HCT116 (cell line): ENCODE data around the gene GALNT18. TPM values are rescaled to one million over a fixed set of nuclear protein-coding genes. Genes with fewer than 3 reads are reported as not detected.

ENCODE experiments used
- ATAC-seq: fragments of 200-7000 bp; cut with Tn5 transposase; 2 replicates; pipeline ENCODE4 v1.9.1; 2020; ENCODE audit warnings: mild to moderate bottlenecking, moderate library complexity
- BruUV-seq: library from RNA; stranded (reverse); fragments of 400-500 nt; replicated peaks from 2 replicates; lab custom pipeline; 2021; lab: Mats Ljungman, UMichigan
- CTCF ChIA-PET: fragments of 300-600 bp; sonication (Branson Sonifier 250); formaldehyde crosslinking; loops from one replicate; lab custom pipeline; 2021; ENCODE audit warnings: antibody characterized with exemption; lab: Charles Lee
- POLR2A ChIA-PET: fragments of 300-600, 350-600 bp; sonication (Branson Sonifier 250); formaldehyde crosslinking; loops from one replicate; lab custom pipeline; 2021; ENCODE audit warnings: antibody characterized with exemption; lab: Charles Lee
- RAD21 ChIA-PET, 2 experiments: fragments of 300-600 bp; sonication (Branson Sonifier 250); formaldehyde crosslinking; loops; one replicate each; lab custom pipeline; 2023; ENCODE audit warnings: low total read pairs in 2 of 2; ENCODE audit not compliant: uncharacterized antibody in 2 of 2, unreplicated experiment in 2 of 2, low non-redundant PET in 1 of 2; lab: Charles Lee
- DNase-seq: peaks from one replicate; pipeline ENCODE4 v3.0.0-alpha.2; 2010; ENCODE audit warnings: low read depth, low spot score
- H2AFZ ChIP-seq: fragments of 200-600 bp; shearing (Covaris generic), sonication (generic); 2 replicates; pipeline ENCODE4 v1.6.1; 2017; ENCODE audit warnings: low read depth, mixed run types, mixed read lengths, antibody characterized with exemption, low read length; ENCODE audit not compliant: poor library complexity, severe bottlenecking
- H3K27ac ChIP-seq: 2 replicates; pipeline ENCODE4 v1.5.1; 2012; ENCODE audit warnings: low read depth, low read length
- H3K27me3 ChIP-seq: fragments of 200-600 bp; sonication (generic); 2 replicates; pipeline ENCODE4 v1.6.1; 2016; ENCODE audit warnings: mixed run types, low read length, mixed read lengths; ENCODE audit not compliant: insufficient read depth
- H3K36me3 ChIP-seq, 2 experiments: fragments of 200-500 bp in 1 of 2; fragments of 200-600 bp in 1 of 2; sonication (Bioruptor generic) in 1 of 2; sonication (generic) in 1 of 2; 2 replicates each; pipeline versions ENCODE4 v1.5.1 to v1.6.1; 2014 to 2016; ENCODE audit warnings: low read length in 2 of 2, inconsistent platforms in 1 of 2, mixed read lengths in 1 of 2, mixed run types in 1 of 2; ENCODE audit not compliant: insufficient read depth in 2 of 2, control insufficient read depth in 1 of 2
- H3K4me1 ChIP-seq, 2 experiments: fragments of 200-600 bp in 1 of 2; sonication (generic) in 1 of 2; 2 replicates each; pipeline versions ENCODE4 v1.5.1 to v1.6.1; 2012 to 2017; ENCODE audit warnings: low read length in 2 of 2, inconsistent platforms in 1 of 2, mild to moderate bottlenecking in 1 of 2, mixed read lengths in 1 of 2, mixed run types in 1 of 2, moderate library complexity in 1 of 2; ENCODE audit not compliant: insufficient read depth in 2 of 2, control insufficient read depth in 1 of 2
- H3K4me2 ChIP-seq: fragments of 200-600 bp; sonication (generic); 2 replicates; pipeline ENCODE4 v1.6.1; 2017; ENCODE audit warnings: mixed run types, low read length, mixed read lengths
- H3K4me3 ChIP-seq, 2 experiments: fragments of 200-600 bp in 1 of 2; sonication (generic) in 1 of 2; replicated peaks in 1 of 2; 2 replicates each; pipeline ENCODE4 v1.5.1; 2011 to 2016; ENCODE audit warnings: low read length in 2 of 2, control low read depth in 1 of 2, low read depth in 1 of 2, mild to moderate bottlenecking in 1 of 2, mixed read lengths in 1 of 2, mixed run types in 1 of 2
- H3K79me2 ChIP-seq: fragments of 200-600 bp; sonication (generic); 2 replicates; pipeline ENCODE4 v1.6.1; 2017; ENCODE audit warnings: mild to moderate bottlenecking, mixed run types, low read length, moderate library complexity, mixed read lengths; ENCODE audit not compliant: insufficient read depth
- H3K9ac ChIP-seq: fragments of 200-600 bp; sonication (generic); 2 replicates; pipeline ENCODE4 v1.6.1; 2016; ENCODE audit warnings: low read length, mixed read lengths
- H3K9me2 ChIP-seq: fragments of 200-600 bp; sonication (generic), shearing (Covaris generic); 2 replicates; pipeline ENCODE4 v1.6.1; 2017; ENCODE audit warnings: mixed run types, mild to moderate bottlenecking, moderate library complexity; ENCODE audit not compliant: insufficient read depth
- H3K9me3 ChIP-seq, 2 experiments: fragments of 200-500 bp in 1 of 2; fragments of 200-600 bp in 1 of 2; sonication (Bioruptor generic) in 1 of 2; sonication (generic) in 1 of 2; 2 replicates each; pipeline ENCODE4 v1.6.1; 2014 to 2017; ENCODE audit warnings: low read length in 2 of 2, mixed read lengths in 2 of 2, inconsistent platforms in 1 of 2, low read depth in 1 of 2, mild to moderate bottlenecking in 1 of 2, mixed run types in 1 of 2, moderate library complexity in 1 of 2; ENCODE audit not compliant: control insufficient read depth in 1 of 2, insufficient read depth in 1 of 2
- H4K20me1 ChIP-seq: fragments of 200-600 bp; sonication (generic), shearing (Covaris generic); 2 replicates; pipeline ENCODE4 v1.6.1; 2017; ENCODE audit warnings: mixed run types, mild to moderate bottlenecking, moderate library complexity; ENCODE audit not compliant: insufficient read depth
- EGR1 ChIP-seq: IDR thresholded peaks from 2 replicates; pipeline ENCODE4 v1.6.1; 2012; ENCODE audit warnings: low read depth
- EZH2 ChIP-seq: fragments of 200-600 bp; sonication (generic); IDR thresholded peaks from 2 replicates; pipeline ENCODE4 v1.6.1; 2017; ENCODE audit warnings: antibody characterized with exemption, mixed run types
- MAX ChIP-seq: IDR thresholded peaks from 2 replicates; pipeline ENCODE4 v1.6.1; 2012
- REST ChIP-seq: IDR thresholded peaks from 2 replicates; pipeline ENCODE4 v1.6.1; 2012; ENCODE audit warnings: low read depth
- SIN3A ChIP-seq: IDR thresholded peaks from 2 replicates; pipeline ENCODE4 v1.6.1; 2012; ENCODE audit warnings: low read depth
- ZBTB33 ChIP-seq: IDR thresholded peaks from 2 replicates; pipeline ENCODE4 v1.6.1; 2011; ENCODE audit warnings: mild to moderate bottlenecking, low read length, moderate library complexity; ENCODE audit not compliant: insufficient replicate concordance; ENCODE audit errors: extremely low read depth
- ZNF274 ChIP-seq: fragments of 200-500 bp; sonication (Bioruptor generic); IDR thresholded peaks from 2 replicates; pipeline ENCODE4 v1.6.1; 2014; ENCODE audit warnings: mild to moderate bottlenecking, low read depth, low read length, inconsistent platforms
- intact Hi-C: fragments of 100-400 bp; cut with micrococcal nuclease; formaldehyde crosslinking; loops from 2 replicates; pipeline ENCODE4 v1.10.0; 2022
- total RNA-seq: library from RNA; stranded (reverse); gene quantifications from one replicate; pipeline ENCODE4 v1.2.1, GENCODE V29; 2021; ENCODE audit not compliant: unreplicated experiment
- TF ChIP-seq, protein P1 (sequence below), 3 experiments: fragments of 200-600 bp in 1 of 3; sonication (generic) in 1 of 3; IDR thresholded peaks in 2 of 3; conservative IDR thresholded peaks in 1 of 3; 2 replicates each; pipeline ENCODE4 v1.5.1; 2012 to 2017; ENCODE audit warnings: low read depth in 2 of 3, low read length in 2 of 3, antibody characterized with exemption in 1 of 3, borderline replicate concordance in 1 of 3, control low read depth in 1 of 3, mild to moderate bottlenecking in 1 of 3, mixed read lengths in 1 of 3, mixed run types in 1 of 3, moderate library complexity in 1 of 3; ENCODE audit not compliant: insufficient read depth in 1 of 3
- TF ChIP-seq, protein P2 (sequence below): IDR thresholded peaks from 2 replicates; pipeline ENCODE4 v1.6.1; 2012

Gene GALNT18
- total RNA-seq, 1 experiment from 2014 or later: 19.9 TPM

GRCh38 chr11:11538277-11538960, 83.4 kb downstream of the GALNT18 start:
- no peak overlapping the region for H3K4me2 ChIP-seq
- TF ChIP-seq REST (no peak), SIN3A (no peak), ZBTB33 (no peak), MAX (no peak), EGR1 (no peak), ZNF274 (no peak), EZH2 (no peak)
- TF ChIP-seq, protein P1, sequence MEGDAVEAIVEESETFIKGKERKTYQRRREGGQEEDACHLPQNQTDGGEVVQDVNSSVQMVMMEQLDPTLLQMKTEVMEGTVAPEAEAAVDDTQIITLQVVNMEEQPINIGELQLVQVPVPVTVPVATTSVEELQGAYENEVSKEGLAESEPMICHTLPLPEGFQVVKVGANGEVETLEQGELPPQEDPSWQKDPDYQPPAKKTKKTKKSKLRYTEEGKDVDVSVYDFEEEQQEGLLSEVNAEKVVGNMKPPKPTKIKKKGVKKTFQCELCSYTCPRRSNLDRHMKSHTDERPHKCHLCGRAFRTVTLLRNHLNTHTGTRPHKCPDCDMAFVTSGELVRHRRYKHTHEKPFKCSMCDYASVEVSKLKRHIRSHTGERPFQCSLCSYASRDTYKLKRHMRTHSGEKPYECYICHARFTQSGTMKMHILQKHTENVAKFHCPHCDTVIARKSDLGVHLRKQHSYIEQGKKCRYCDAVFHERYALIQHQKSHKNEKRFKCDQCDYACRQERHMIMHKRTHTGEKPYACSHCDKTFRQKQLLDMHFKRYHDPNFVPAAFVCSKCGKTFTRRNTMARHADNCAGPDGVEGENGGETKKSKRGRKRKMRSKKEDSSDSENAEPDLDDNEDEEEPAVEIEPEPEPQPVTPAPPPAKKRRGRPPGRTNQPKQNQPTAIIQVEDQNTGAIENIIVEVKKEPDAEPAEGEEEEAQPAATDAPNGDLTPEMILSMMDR (IDR thresholded peaks at IDR 0.05 in 2 of 3, conservative IDR thresholded peaks at IDR 0.05 in 1 of 3; ENCODE audit: borderline replicate concordance in 1 of 3, insufficient read depth in 1 of 3, low read depth in 2 of 3, low read length in 2 of 3): no peak
- TF ChIP-seq, protein P2, sequence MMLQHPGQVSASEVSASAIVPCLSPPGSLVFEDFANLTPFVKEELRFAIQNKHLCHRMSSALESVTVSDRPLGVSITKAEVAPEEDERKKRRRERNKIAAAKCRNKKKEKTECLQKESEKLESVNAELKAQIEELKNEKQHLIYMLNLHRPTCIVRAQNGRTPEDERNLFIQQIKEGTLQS: no peak
- TF ChIP-seq, all 23 proteins: peak for 0
- ChIA-PET POLR2A (no interaction called here), RAD21 (no interaction called here), CTCF (no interaction called here)
- intact Hi-C loops: no loop called here
- Histone ChIP-seq H3K27me3 (no peaks in the 10 kb centered on the region), H3K9me2 (no peaks in the 10 kb centered on the region), H2AFZ (no peak overlapping the region), H4K20me1 (no peaks in the 10 kb centered on the region), H3K4me3 (no peak overlapping the region), H3K9me3 (no peaks in the 10 kb centered on the region), H3K27ac (no peak overlapping the region), H3K4me1 (no peaks in the 10 kb centered on the region), H3K9ac (no peak overlapping the region), H3K36me3 (no peaks in the 10 kb centered on the region), H3K79me2 (peaks cover under 1% of the 10 kb centered on the region; the same call in 1 of the 2 replicates)
- ATAC-seq: no peak
- BruUV-seq: no TSS peak
- no peak for DNase-seq
